HG03457 (cell line): ENCODE results near the gene PRR14.
"Not testable (repeated sequence)": the region's sequence is repeated elsewhere in the genome, so short reads cannot be mapped to it uniquely, and the experiment has no call there.

Source experiments
- ATAC-seq: cut with Tn5 transposase; IDR thresholded peaks from one replicate; pipeline ENCODE4 v1.9.1; 2021; ENCODE audit warnings: moderate number of reproducible peaks; ENCODE audit not compliant: unreplicated experiment

PRR14 gene

DNA sequence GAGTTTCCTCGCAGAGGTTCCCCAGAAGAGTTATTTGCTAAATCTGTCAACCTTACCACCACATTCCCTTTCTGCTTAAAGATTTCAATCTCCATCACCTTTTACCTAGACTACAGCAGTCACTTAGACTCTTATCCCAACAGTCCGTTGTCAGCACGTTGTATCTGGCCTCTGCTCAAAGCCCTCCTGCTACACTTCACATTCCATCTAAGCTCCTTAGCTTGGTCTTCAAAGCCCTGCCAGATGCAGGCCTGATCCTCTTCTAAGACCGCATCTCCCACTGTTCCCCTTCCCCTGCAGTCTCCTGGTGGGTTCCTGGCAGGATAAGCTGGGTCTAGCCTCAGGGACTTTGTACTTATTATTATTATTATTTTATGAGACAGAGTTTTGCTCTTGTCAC, 37.9 kb downstream of the PRR14 start:
- ATAC-seq = no peak

GRCh38 chr16:30691907-30692306, 41.1 kb downstream of the PRR14 start:
- ATAC-seq = no peak

GRCh38 chr16:30692396-30693064, 41.8 kb downstream of the PRR14 start:
- no peak for ATAC-seq

- ATAC-seq = no peak
These were observed 44.4 kb downstream of the PRR14 start for GRCh38 chr16:30694926-30695693.

DNA sequence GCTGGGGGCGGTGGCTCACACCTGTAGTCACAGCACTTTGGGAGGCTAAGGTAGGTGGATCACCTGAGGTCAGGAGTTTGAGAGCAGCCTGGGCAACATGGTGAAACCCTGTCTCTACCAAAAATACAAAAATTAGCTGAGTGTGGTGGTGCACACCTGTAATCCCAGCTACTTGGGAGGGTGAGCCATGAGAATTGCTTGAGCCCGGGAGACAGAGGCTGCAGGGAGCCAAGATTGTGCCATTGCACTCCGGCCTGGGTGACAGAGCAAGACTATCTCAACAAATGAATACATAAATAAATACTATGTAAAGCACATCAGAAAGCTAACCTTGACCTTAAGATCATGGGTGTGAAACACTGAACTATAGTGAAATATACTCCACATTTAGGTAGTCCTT, 45.9 kb downstream of the PRR14 start:
- ATAC-seq = not testable (repeated sequence)

DNA sequence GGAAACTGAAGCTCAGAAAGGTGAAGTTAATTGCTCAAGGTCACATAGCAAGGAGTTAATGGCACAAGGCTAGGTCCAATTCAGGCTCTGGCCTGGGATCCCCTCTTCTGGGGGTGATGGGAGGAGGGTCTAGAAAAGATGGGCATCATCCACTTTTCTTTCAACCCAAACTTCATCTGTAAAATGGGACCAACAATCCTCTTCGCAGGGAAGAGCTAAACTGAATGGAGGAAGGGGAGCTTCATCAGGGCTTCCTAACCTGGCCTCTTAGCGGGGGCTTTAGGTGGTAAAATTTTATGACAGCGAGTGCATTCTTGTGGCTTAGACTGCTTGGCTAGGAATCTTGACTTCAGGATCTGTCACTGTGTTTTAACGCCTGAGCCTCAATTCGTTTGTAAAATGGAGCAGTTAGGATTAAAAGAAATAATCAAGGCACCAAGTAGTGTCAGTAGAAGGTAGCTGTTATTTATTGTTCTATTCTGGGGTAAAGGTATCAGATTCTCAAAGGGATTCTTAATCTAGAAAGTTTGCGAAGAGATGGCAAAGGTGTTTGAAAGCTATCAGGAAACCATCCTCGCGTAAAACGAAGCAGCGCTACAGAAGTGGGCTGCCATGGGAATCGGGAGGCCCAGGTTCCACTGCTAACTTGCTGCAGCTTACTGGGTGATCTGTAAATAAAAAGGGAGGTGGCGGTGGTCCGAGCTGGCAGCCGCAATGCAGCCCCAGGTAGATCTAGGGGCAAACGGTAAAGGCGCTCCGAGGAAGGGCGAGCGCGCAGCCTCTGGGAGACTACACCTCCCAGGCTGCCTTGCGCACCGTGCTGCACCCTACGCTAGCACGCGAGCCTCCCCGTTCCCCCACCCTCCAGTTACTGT, 46.7 kb downstream of the PRR14 start:
- peak; percentile 74 for ATAC-seq

DNA sequence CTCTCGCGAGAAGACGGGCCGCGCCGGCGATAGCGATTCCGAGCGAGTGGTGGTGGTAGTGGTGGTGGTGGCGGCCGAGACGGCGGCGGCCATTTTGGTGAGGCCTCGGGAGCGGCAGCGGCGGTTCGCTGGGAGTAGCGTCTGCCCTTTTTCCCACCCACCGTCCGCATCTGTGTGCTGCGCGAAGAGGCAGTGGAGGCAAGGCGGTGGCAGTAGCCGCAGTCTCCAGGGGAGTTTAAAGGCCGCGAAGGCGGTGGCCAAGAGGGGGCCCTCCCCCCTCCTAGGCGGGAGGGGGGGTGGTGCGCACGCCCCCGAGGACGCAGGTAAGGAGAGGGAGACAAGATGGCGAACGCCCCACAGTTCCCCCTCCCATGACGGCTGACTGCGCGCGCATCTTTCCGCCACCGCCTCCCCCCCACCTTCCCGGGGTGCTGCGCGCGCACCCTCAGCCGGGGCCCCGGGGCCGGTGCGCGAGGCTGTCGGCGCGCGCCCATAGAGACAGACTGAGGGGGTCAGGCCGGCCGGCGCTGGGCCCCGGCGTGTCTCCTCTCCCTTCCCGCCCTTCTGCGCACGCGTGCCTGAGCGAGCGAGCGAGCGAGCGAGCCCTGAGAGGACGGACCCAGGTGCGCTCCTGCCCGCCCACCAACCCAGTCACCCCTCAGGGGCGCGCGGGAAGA, 47.5 kb downstream of the PRR14 start:
- peak; percentile 49 for ATAC-seq

GRCh38 chr16:30698816-30699614, 48.3 kb downstream of the PRR14 start, which contains the start of gene SRCAP:
Gene SRCAP, plus strand, starts transcription at chr16:30699171. Its CDS starts 1,654 bp downstream, at chr16:30700825.
- ATAC-seq = peak; percentile 17

GRCh38 chr16:30699615-30700099, 48.9 kb downstream of the PRR14 start:
- no peak for ATAC-seq

- ATAC-seq = no peak
These were observed 49.7 kb downstream of the PRR14 start for GRCh38 chr16:30700491-30700890.

- ATAC-seq = no peak
These were observed 50.2 kb downstream of the PRR14 start for GRCh38 chr16:30700971-30701370.

DNA sequence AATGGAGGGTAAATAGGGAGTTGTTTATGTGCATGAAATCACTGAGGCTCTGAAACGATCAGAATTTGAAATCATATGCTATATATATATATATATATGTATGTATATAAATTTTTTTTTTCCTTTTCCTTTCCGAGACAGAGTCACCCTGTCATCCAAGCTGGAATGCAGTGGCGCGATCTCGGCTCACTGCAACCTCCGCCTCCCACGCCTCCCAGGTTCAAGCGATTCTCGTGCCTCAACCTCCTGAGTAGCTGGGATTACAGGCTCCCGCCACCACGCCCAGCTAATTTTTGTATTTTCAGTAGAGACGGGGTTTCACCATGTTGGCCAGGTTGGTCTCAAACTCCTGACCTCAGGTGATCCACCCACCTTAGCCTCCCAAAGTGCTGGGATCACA, 52.3 kb downstream of the PRR14 start:
- ATAC-seq = not testable (repeated sequence)

- no peak for ATAC-seq
These were observed 53.2 kb downstream of the PRR14 start for GRCh38 chr16:30703971-30704370.
